ENCODE data around the gene CAPN5.

The CAPN5 gene

DNA sequence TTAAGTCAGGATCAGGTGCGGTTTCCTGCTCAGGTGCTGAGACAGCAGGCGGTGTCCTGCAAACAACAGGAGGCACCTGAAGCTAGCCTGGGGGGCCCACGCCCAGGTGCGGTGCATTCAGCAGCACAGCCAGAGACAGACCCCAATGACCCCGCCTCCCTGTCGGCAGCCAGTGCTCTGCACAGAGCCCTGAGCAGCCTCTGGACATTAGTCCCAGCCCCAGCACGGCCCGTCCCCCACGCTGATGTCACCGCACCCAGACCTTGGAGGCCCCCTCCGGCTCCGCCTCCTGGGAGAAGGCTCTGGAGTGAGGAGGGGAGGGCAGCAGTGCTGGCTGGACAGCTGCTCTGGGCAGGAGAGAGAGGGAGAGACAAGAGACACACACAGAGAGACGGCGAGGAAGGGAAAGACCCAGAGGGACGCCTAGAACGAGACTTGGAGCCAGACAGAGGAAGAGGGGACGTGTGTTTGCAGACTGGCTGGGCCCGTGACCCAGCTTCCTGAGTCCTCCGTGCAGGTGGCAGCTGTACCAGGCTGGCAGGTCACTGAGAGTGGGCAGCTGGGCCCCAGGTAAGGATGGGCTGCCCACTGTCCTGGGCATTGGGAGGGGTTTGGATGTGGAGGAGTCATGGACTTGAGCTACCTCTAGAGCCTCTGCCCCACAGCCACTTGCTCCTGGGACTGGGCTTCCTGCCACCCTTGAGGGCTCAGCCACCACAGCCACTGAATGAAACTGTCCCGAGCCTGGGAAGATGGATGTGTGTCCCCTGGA lies 61.3 kb downstream of the CAPN5 start, which contains the start of gene MYO7A:
MYO7A (plus strand) TSS at position 327 of the 772 bp plus-strand sequence. CDS start 2,389 bp downstream, outside the sequence.
- H3K4me2 ChIP-seq (ENCODE audit: low read length) = peak within 1 kb of the TSS; percentile 59
- peak within 1 kb of the TSS; percentile 54 for H3K4me3 ChIP-seq (ENCODE audit: low read length)
- H3K9me2 ChIP-seq (replicated peaks; ENCODE audit: control insufficient read depth, low read length) = no peaks in the 10 kb centered on the region
- no peaks in the 10 kb centered on the region for H3K36me3 ChIP-seq (ENCODE audit: control insufficient read depth, low read length)
- H3F3A ChIP-seq (ENCODE audit: control insufficient read depth, insufficient read depth) = no peaks in the 10 kb centered on the region
- H3K27ac ChIP-seq (ENCODE audit: low read depth, low read length) = no peak within 1 kb of the TSS
- H3K9me3 ChIP-seq (ENCODE audit: control insufficient read depth, insufficient read depth, low read length) = no peaks in the 10 kb centered on the region
- no peaks in the 10 kb centered on the region for H3K79me2 ChIP-seq (ENCODE audit: control insufficient read depth, low read length)
- no peaks in the 10 kb centered on the region for H4K20me1 ChIP-seq (ENCODE audit: control insufficient read depth, insufficient read depth, low read depth, low read length)
- TF ChIP-seq, protein P1, sequence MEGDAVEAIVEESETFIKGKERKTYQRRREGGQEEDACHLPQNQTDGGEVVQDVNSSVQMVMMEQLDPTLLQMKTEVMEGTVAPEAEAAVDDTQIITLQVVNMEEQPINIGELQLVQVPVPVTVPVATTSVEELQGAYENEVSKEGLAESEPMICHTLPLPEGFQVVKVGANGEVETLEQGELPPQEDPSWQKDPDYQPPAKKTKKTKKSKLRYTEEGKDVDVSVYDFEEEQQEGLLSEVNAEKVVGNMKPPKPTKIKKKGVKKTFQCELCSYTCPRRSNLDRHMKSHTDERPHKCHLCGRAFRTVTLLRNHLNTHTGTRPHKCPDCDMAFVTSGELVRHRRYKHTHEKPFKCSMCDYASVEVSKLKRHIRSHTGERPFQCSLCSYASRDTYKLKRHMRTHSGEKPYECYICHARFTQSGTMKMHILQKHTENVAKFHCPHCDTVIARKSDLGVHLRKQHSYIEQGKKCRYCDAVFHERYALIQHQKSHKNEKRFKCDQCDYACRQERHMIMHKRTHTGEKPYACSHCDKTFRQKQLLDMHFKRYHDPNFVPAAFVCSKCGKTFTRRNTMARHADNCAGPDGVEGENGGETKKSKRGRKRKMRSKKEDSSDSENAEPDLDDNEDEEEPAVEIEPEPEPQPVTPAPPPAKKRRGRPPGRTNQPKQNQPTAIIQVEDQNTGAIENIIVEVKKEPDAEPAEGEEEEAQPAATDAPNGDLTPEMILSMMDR (IDR thresholded peaks at IDR 0.05; ENCODE audit: low read depth, low read length, poor library complexity, severe bottlenecking) = no peak
- TF ChIP-seq EZH2phosphoT487 (IDR thresholded peaks at IDR 0.05; ENCODE audit: borderline replicate concordance, low read length) = no peak
- H3K27me3 ChIP-seq (ENCODE audit: control insufficient read depth, low read length) = no peaks in the 10 kb centered on the region
- H3K4me1 ChIP-seq (ENCODE audit: control insufficient read depth, low read length) = peaks cover 9% of the 10 kb centered on the region

DNA sequence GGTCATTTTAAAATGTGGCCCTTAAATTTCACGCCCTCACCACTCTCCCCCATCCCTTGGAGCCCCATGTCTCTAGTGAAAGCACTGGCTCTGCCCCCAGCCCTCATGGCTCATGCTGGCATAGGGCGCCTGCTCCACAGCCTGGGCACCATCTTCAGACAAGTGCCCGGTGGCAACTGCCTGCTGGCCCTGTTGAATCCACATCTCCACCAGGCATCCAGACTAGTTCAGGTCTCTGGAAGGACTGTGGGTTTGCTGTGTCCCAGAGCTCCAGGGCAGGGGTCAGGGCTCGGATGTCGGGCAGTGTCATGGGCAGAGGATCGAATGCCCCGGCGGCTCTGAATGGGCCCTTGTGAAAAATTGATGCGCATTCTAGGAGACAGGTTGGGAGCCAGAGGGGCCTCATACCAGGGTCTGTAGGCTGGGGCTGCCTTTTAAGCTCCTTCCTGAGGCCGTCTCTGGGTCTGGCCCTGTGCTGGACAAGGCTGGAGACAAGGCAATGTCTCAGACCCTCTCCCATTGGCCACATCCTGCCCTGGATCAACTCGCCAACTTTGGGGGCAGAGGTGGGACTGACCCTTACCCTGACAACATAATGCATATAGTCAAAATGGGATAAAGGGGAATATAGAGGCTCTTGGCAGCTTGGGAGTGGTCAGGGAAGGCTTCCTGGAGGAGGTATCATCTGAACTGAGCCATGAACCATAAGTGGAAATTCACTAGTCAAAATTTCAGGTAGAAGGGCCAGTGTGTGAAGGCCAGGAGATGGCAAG lies 62.5 kb downstream of the CAPN5 start:
- Histone ChIP-seq H3K9me3 (ENCODE audit: control insufficient read depth, insufficient read depth, low read length) (no peaks in the 10 kb centered on the region), H3K79me2 (ENCODE audit: control insufficient read depth, low read length) (no peaks in the 10 kb centered on the region), H3K4me3 (ENCODE audit: low read length) (no peak overlapping the region), H3K27me3 (ENCODE audit: control insufficient read depth, low read length) (no peaks in the 10 kb centered on the region), H3K4me2 (ENCODE audit: low read length) (no peak overlapping the region), H3K36me3 (ENCODE audit: control insufficient read depth, low read length) (no peaks in the 10 kb centered on the region), H3K9me2 (replicated peaks; ENCODE audit: control insufficient read depth, low read length) (no peaks in the 10 kb centered on the region), H3F3A (ENCODE audit: control insufficient read depth, insufficient read depth) (no peaks in the 10 kb centered on the region), H3K27ac (ENCODE audit: low read depth, low read length) (no peak overlapping the region), H3K4me1 (ENCODE audit: control insufficient read depth, low read length) (peaks cover 9% of the 10 kb centered on the region), H4K20me1 (ENCODE audit: control insufficient read depth, insufficient read depth, low read depth, low read length) (no peaks in the 10 kb centered on the region)
- TF ChIP-seq EZH2phosphoT487 (IDR thresholded peaks at IDR 0.05; ENCODE audit: borderline replicate concordance, low read length) = no peak
- TF ChIP-seq, protein P1 (IDR thresholded peaks at IDR 0.05; ENCODE audit: low read depth, low read length, poor library complexity, severe bottlenecking) = no peak

DNA sequence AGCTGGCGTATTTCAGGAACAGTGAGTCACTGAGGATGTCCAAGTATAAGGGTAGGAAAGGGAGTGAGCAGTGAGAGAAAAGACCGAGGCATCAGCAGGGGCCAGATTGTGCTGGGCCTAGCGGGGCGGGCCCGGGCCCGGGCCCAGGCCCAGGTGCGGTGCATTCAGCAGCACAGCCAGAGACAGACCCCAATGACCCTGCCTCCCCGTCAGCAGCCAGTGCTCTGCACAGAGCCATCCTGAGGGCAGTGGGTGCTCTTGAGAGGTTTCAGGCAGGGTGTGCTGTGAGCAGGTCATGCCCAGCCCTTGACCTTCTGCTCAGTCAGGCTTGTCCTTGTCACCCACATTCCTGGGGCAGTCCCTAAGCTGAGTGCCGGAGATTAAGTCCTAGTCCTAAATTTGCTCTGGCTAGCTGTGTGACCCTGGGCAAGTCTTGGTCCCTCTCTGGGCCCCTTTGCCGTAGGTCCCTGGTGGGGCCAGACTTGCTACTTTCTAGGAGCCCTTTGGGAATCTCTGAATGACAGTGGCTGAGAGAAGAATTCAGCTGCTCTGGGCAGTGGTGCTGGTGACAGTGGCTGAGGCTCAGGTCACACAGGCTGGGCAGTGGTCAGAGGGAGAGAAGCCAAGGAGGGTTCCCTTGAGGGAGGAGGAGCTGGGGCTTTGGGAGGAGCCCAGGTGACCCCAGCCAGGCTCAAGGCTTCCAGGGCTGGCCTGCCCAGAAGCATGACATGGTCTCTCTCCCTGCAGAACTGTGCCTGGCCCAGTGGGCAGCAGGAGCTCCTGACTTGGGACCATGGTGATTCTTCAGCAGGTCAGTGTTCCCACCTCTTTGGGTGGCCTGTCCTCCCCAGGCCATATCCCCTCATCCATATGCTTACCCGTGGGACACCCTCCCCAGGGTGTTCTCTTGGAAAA lies 63.3 kb downstream of the CAPN5 start:
- Histone ChIP-seq H3K27ac (ENCODE audit: low read depth, low read length) (no peak overlapping the region), H3K9me3 (ENCODE audit: control insufficient read depth, insufficient read depth, low read length) (no peaks in the 10 kb centered on the region), H3K4me1 (ENCODE audit: control insufficient read depth, low read length) (peaks cover 9% of the 10 kb centered on the region), H3K9me2 (replicated peaks; ENCODE audit: control insufficient read depth, low read length) (no peaks in the 10 kb centered on the region), H3K4me3 (ENCODE audit: low read length) (no peak overlapping the region), H3K36me3 (ENCODE audit: control insufficient read depth, low read length) (no peaks in the 10 kb centered on the region), H3K79me2 (ENCODE audit: control insufficient read depth, low read length) (no peaks in the 10 kb centered on the region), H4K20me1 (ENCODE audit: control insufficient read depth, insufficient read depth, low read depth, low read length) (no peaks in the 10 kb centered on the region), H3K27me3 (ENCODE audit: control insufficient read depth, low read length) (peaks cover under 1% of the 10 kb centered on the region; the same call in 1 of the 2 replicates), H3K4me2 (ENCODE audit: low read length) (no peak overlapping the region), H3F3A (ENCODE audit: control insufficient read depth, insufficient read depth) (no peaks in the 10 kb centered on the region)
- TF ChIP-seq, protein P1 (IDR thresholded peaks at IDR 0.05; ENCODE audit: low read depth, low read length, poor library complexity, severe bottlenecking) = no peak
- no peak for TF ChIP-seq EZH2phosphoT487 (IDR thresholded peaks at IDR 0.05; ENCODE audit: borderline replicate concordance, low read length)
